Trophoblast cell (in vitro differentiated cells and primary cell): Measurements from ENCODE around the gene MAP2K5.

Experiments used
- DNase-seq, 2 donors: peaks; one replicate each; pipeline ENCODE4 v3.0.0-alpha.2; 2016
- H2AFZ ChIP-seq: 2 replicates; pipeline ENCODE4 v1.6.1; 2013; ENCODE audit warnings: low read length, moderate library complexity, mild to moderate bottlenecking; ENCODE audit not compliant: insufficient read depth, poor library complexity
- H2AK5ac ChIP-seq: 2 replicates; pipeline ENCODE4 v1.6.1; 2013; ENCODE audit warnings: mild to moderate bottlenecking, low read length
- H2BK120ac ChIP-seq: 2 replicates; pipeline ENCODE4 v1.6.1; 2013; ENCODE audit warnings: low read length, mild to moderate bottlenecking, moderate library complexity; ENCODE audit not compliant: insufficient read depth, poor library complexity
- H2BK12ac ChIP-seq: 2 replicates; pipeline ENCODE4 v1.6.1; 2013; ENCODE audit warnings: mild to moderate bottlenecking, low read length, moderate library complexity
- H2BK5ac ChIP-seq: 2 replicates; pipeline ENCODE4 v1.6.1; 2013; ENCODE audit warnings: low read length, low read depth, moderate library complexity, mild to moderate bottlenecking; ENCODE audit not compliant: poor library complexity
- H3K14ac ChIP-seq: 2 replicates; pipeline ENCODE4 v1.6.1; 2013; ENCODE audit warnings: mild to moderate bottlenecking, low read length
- H3K18ac ChIP-seq: 2 replicates; pipeline ENCODE4 v1.6.1; 2013; ENCODE audit warnings: mild to moderate bottlenecking, low read length
- H3K23ac ChIP-seq: 2 replicates; pipeline ENCODE4 v1.6.1; 2013; ENCODE audit warnings: low read length
- H3K27ac ChIP-seq: 2 replicates; pipeline ENCODE4 v1.5.1; 2013; ENCODE audit warnings: low read depth, mild to moderate bottlenecking, inconsistent platforms, low read length, moderate library complexity
- H3K27me3 ChIP-seq: 2 replicates; pipeline ENCODE4 v1.6.1; 2013; ENCODE audit warnings: inconsistent platforms, mild to moderate bottlenecking, low read length, moderate library complexity; ENCODE audit not compliant: insufficient read depth
- H3K36me3 ChIP-seq, 2 experiments: 1 replicate in 1 of 2; 2 replicates in 1 of 2; pipeline ENCODE4 v1.6.1; 2013; ENCODE audit warnings: low read length in 2 of 2, mild to moderate bottlenecking in 2 of 2, moderate library complexity in 1 of 2; ENCODE audit not compliant: insufficient read depth in 2 of 2, control insufficient read depth in 1 of 2
- H3K4ac ChIP-seq: 2 replicates; pipeline ENCODE4 v1.6.1; 2013; ENCODE audit warnings: low read depth, mild to moderate bottlenecking, low read length, moderate library complexity
- H3K4me1 ChIP-seq, 2 experiments: 1 replicate in 1 of 2; 2 replicates in 1 of 2; pipeline ENCODE4 v1.6.1; 2013; ENCODE audit warnings: low read length in 2 of 2, mild to moderate bottlenecking in 2 of 2, moderate library complexity in 1 of 2; ENCODE audit not compliant: insufficient read depth in 2 of 2, control insufficient read depth in 1 of 2
- H3K4me2 ChIP-seq: 2 replicates; pipeline ENCODE4 v1.6.1; 2013; ENCODE audit warnings: inconsistent platforms, mild to moderate bottlenecking, low read length, moderate library complexity
- H3K4me3 ChIP-seq: 2 replicates; pipeline ENCODE4 v1.5.1; 2013; ENCODE audit warnings: mild to moderate bottlenecking, low read depth, low read length, inconsistent platforms
- H3K79me1 ChIP-seq: one replicate; pipeline ENCODE4 v1.6.1; 2013; ENCODE audit warnings: low read length
- H3K79me2 ChIP-seq: 2 replicates; pipeline ENCODE4 v1.6.1; 2013; ENCODE audit warnings: low read length, mild to moderate bottlenecking; ENCODE audit not compliant: control insufficient read depth, insufficient read depth, poor library complexity
- H3K9ac ChIP-seq: 2 replicates; pipeline ENCODE4 v1.6.1; 2013; ENCODE audit warnings: mild to moderate bottlenecking, low read length
- H3K9me3 ChIP-seq: 2 replicates; pipeline ENCODE4 v1.6.1; 2013; ENCODE audit warnings: low read depth, mild to moderate bottlenecking, control low read depth, inconsistent platforms, low read length; ENCODE audit not compliant: insufficient read depth
- H4K12ac ChIP-seq: 2 replicates; pipeline ENCODE4 v1.6.1; 2013; ENCODE audit warnings: low read depth, mild to moderate bottlenecking, low read length, moderate library complexity
- H4K8ac ChIP-seq: 2 replicates; pipeline ENCODE4 v1.6.1; 2013; ENCODE audit warnings: low read depth, mild to moderate bottlenecking, low read length, moderate library complexity
- H4K91ac ChIP-seq: one replicate; pipeline ENCODE4 v1.6.1; 2013; ENCODE audit warnings: low read depth, mild to moderate bottlenecking, low read length, moderate library complexity
- WGBS: extraction: QIAGEN DNeasy Blood & Tissue Kit; methylation state at CpG from one replicate; pipeline ENCODE4 v1.1.7; 2013; ENCODE audit warnings: missing lambda C conversion rate; ENCODE audit not compliant: insufficient read length, insufficient coverage; ENCODE audit errors: extremely low coverage; 5-methylcytosine and 5-hydroxymethylcytosine counted together

MAP2K5 gene

DNA sequence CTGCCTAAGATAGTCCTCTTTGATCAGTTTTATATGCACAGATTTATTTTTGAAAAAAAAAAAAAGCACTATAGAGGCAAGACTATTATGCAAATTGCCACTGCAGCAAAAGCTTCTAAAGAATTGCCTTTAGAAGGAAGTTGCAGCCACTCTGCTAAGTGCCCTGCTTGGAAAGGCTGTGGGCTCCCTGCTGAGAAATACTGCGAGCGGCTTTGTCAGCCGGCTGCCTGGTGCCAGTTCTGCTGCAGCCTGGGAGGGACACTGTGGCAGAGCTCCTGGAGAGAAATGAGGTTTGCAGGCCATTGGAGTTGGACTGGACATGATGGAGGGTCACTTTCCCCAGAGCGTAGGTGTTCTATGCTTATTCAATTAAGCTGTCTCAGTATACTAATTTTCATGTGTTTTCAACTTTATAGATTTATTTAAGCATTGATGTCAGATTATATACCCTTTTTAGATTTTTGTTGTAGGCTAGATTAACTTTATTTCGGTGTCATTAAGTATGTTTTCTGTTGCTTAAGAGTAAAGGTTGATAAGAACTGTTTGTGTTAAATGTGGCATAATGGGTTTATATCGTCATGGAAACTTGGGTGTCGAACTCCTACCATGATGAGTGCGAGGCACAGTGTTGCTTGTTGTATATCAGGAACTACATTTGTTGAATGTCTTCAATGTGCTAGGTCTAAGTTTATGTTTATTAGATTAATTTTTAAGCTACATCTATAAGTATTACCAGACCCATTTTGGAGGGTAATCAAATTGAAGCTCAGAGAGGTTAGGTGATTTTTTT, 6.6 kb downstream of the MAP2K5 start:
- no CpG with 5 or more reads among the region's 8 CpGs for WGBS
- H2BK5ac ChIP-seq: no peak overlapping the region
- H3K27ac ChIP-seq: no peak overlapping the region
- H3K79me2 ChIP-seq: no peaks in the 10 kb centered on the region
- no peak overlapping the region for H3K18ac ChIP-seq
- H3K4me3 ChIP-seq: no peak overlapping the region
- H2BK120ac ChIP-seq: no peak overlapping the region
- H3K9me3 ChIP-seq: no peaks in the 10 kb centered on the region
- DNase-seq: no peak
- no peak overlapping the region for H3K4ac ChIP-seq
- peaks cover 3 to 6% of the 10 kb centered on the region in 2 experiments for H3K36me3 ChIP-seq
- H4K12ac ChIP-seq: no peak overlapping the region
- H3K14ac ChIP-seq: no peak overlapping the region
- H2BK12ac ChIP-seq: no peak overlapping the region
- no peak overlapping the region for H3K9ac ChIP-seq
- H4K8ac ChIP-seq: no peak overlapping the region
- H3K4me2 ChIP-seq: no peak overlapping the region
- H3K27me3 ChIP-seq: no peaks in the 10 kb centered on the region
- no peaks in the 10 kb centered on the region for H3K4me1 ChIP-seq
- H3K79me1 ChIP-seq: no peaks in the 10 kb centered on the region
- no peak overlapping the region for H3K23ac ChIP-seq
- no peak overlapping the region for H2AFZ ChIP-seq
- no peak overlapping the region for H4K91ac ChIP-seq
- H2AK5ac ChIP-seq: no peak overlapping the region

DNA sequence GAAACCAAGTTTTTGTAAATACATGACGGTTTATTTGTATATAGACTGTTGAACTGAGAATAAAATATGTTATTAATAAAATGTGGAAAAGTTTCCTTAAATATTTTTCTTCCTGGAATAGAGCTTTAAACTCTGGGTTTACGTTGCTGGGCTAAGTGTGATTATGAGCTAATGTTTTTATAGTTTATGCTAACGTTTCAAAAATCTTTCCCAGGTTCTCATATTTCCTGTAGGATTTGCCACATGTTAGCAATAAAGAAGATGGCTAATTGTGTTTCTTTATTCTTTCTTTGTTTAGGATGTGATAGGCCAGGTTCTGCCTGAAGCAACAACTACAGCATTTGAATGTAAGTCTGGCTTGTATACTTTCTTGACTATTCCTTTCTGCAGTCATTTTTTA, 7.2 kb downstream of the MAP2K5 start:
- no peak overlapping the region for H3K4ac ChIP-seq

DNA sequence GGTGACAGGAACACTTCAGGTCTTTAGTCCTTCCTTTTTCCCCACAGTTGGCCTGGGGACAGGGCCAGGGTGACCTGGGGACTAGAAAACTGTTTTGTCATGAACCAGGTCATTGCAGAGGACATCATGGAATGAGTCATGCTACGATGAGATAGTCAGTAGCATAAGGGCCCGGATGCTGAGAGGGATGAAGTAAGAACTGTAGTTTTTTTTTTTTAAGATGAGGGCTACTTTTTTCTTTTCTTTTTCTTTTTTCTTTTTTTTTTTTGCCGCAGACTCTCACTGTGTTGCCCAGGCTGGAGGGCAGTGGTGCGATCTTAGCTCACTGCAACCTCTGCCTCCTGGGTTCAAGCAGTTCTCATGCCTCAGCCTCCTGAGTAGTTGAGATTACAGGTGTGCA, 8.0 kb downstream of the MAP2K5 start:
- Histone ChIP-seq H3K14ac (no peak overlapping the region), H2AFZ (no peak overlapping the region), H4K12ac (no peak overlapping the region), H3K9me3 (no peaks in the 10 kb centered on the region), H3K4ac (no peak overlapping the region), H3K36me3 (peaks cover 0 to 4% of the 10 kb centered on the region in 2 experiments), H3K23ac (no peak overlapping the region), H3K9ac (no peak overlapping the region), H3K4me3 (no peak overlapping the region), H2AK5ac (no peak overlapping the region), H3K4me2 (no peak overlapping the region), H2BK120ac (no peak overlapping the region), H4K91ac (no peak overlapping the region), H2BK12ac (no peak overlapping the region), H3K27me3 (no peaks in the 10 kb centered on the region), H3K79me1 (no peaks in the 10 kb centered on the region), H2BK5ac (no peak overlapping the region), H3K18ac (no peak overlapping the region), H3K27ac (no peak overlapping the region), H3K4me1 (no peaks in the 10 kb centered on the region), H3K79me2 (no peaks in the 10 kb centered on the region), H4K8ac (no peak overlapping the region)
- DNase-seq: peak; percentile 14 to 63
- no CpG with 5 or more reads among the region's 4 CpGs for WGBS

More for the DNA sequence above, 7.2 kb downstream of the MAP2K5 start:
- Histone ChIP-seq H3K79me2 (no peaks in the 10 kb centered on the region), H2BK5ac (no peak overlapping the region), H2BK12ac (no peak overlapping the region), H3K27ac (no peak overlapping the region), H2BK120ac (no peak overlapping the region), H2AK5ac (no peak overlapping the region), H4K91ac (no peak overlapping the region), H3K9me3 (no peaks in the 10 kb centered on the region), H4K8ac (no peak overlapping the region), H3K14ac (no peak overlapping the region), H4K12ac (no peak overlapping the region), H3K36me3 (peaks cover 3 to 5% of the 10 kb centered on the region in 2 experiments), H3K23ac (no peak overlapping the region), H3K79me1 (no peaks in the 10 kb centered on the region), H3K4me1 (no peaks in the 10 kb centered on the region), H3K4me2 (no peak overlapping the region), H3K27me3 (no peaks in the 10 kb centered on the region), H2AFZ (no peak overlapping the region), H3K9ac (no peak overlapping the region), H3K4me3 (no peak overlapping the region), H3K18ac (no peak overlapping the region)
- WGBS: no CpG with 5 or more reads among the region's 3 CpGs
- DNase-seq: no peak

- DNase-seq: no peak
- no peak overlapping the region for H2BK5ac ChIP-seq
- H3K27ac ChIP-seq: no peak overlapping the region
- no peaks in the 10 kb centered on the region for H3K27me3 ChIP-seq
- no peak overlapping the region for H2BK120ac ChIP-seq
- no peak overlapping the region for H3K4me2 ChIP-seq
- H3K18ac ChIP-seq: no peak overlapping the region
- H4K91ac ChIP-seq: no peak overlapping the region
- H3K79me2 ChIP-seq: no peaks in the 10 kb centered on the region
- no peak overlapping the region for H4K8ac ChIP-seq
- no peaks in the 10 kb centered on the region for H3K4me1 ChIP-seq
- no peaks in the 10 kb centered on the region for H3K9me3 ChIP-seq
- no peaks in the 10 kb centered on the region for H3K79me1 ChIP-seq
- H3K4me3 ChIP-seq: no peak overlapping the region
- H3K9ac ChIP-seq: no peak overlapping the region
- H3K23ac ChIP-seq: no peak overlapping the region
- H2AFZ ChIP-seq: no peak overlapping the region
- H2AK5ac ChIP-seq: no peak overlapping the region
- H3K14ac ChIP-seq: no peak overlapping the region
- H4K12ac ChIP-seq: no peak overlapping the region
- H2BK12ac ChIP-seq: no peak overlapping the region
- H3K36me3 ChIP-seq: peaks cover 0 to 2% of the 10 kb centered on the region in 2 experiments
- no peak overlapping the region for H3K4ac ChIP-seq
- WGBS: no CpG with 5 or more reads among the region's 1 CpG
These were observed 8.8 kb downstream of the MAP2K5 start for GRCh38 chr15:67551207-67551743.
